H1 (cell line): ENCODE data around the gene UVRAG. TPM values are rescaled to one million over a fixed set of nuclear protein-coding genes. Genes with fewer than 3 reads are reported as not detected.

Experiments used
- polyA plus RNA-seq, 7 experiments: library from polyadenylated mRNA; depleted of rRNA in 3 of 7; stranded (reverse) in 5 of 7; unstranded in 2 of 7; fragments of >200 nt in 5 of 7; fragments of 200-250 nt in 2 of 7; gene quantifications; 1 replicate in 5 of 7; 2 replicates in 1 of 7; 4 replicates in 1 of 7; pipeline versions ENCODE4 v1.2.1 to v1.2.3, GENCODE V29; 2011 to 2013; ENCODE audit warnings: missing spikeins in 2 of 7, mixed read lengths in 2 of 7
- total RNA-seq: library from RNA; stranded (reverse); fragmentation: NEBNext Ultra II Directional; extraction: Animal tissue kit (Norgen Biotek cat#: 25700); gene quantifications from 2 replicates; pipeline ENCODE4 v1.2.1, GENCODE V29; 2021
- TF ChIP-seq, protein P1 (sequence below): fragments of 300-600 bp; sonication (generic); IDR thresholded peaks from 2 replicates; pipeline ENCODE4 v1.7.1; 2012; ENCODE audit warnings: low read length, moderate library complexity, mild to moderate bottlenecking, inconsistent platforms; ENCODE audit not compliant: insufficient replicate concordance

Gene UVRAG
- total and polyA plus RNA-seq, 2 of the 8 experiments (the other 6 are each of a cell fraction or from before 2014, with no cell fraction given), result 5.5 to 14.7 TPM

DNA sequence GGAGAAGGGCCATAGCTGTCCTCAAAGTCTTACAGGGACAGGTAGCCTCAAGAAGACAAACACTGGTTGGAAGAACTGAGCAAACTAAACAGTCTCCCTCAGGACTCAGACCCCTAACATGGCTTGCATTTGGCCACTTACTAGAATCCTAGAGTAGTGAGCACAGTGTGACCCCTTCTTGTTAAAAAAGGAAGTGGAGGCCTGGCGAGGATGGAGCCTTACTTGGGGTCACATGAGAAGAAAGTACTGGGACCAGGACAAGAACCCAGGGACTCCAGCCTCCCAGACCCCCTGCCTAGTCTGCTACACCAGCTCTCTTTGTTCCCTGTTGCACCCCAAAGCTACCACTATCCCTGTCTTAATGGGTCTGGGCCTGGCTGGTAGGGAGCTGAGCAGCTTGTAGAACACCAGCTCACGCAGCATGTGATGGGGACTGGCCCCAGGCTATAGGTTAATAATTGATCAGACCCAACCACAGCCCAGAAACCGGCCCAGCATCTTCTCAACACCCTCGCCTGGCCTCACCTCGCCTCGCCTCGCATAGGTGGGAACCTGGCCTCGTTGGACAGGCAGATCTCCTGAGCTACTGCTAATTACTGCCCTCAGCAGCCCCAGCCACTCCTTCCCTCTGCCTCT is 28.8 kb upstream of the UVRAG start (continued):
- TF ChIP-seq, protein P1, sequence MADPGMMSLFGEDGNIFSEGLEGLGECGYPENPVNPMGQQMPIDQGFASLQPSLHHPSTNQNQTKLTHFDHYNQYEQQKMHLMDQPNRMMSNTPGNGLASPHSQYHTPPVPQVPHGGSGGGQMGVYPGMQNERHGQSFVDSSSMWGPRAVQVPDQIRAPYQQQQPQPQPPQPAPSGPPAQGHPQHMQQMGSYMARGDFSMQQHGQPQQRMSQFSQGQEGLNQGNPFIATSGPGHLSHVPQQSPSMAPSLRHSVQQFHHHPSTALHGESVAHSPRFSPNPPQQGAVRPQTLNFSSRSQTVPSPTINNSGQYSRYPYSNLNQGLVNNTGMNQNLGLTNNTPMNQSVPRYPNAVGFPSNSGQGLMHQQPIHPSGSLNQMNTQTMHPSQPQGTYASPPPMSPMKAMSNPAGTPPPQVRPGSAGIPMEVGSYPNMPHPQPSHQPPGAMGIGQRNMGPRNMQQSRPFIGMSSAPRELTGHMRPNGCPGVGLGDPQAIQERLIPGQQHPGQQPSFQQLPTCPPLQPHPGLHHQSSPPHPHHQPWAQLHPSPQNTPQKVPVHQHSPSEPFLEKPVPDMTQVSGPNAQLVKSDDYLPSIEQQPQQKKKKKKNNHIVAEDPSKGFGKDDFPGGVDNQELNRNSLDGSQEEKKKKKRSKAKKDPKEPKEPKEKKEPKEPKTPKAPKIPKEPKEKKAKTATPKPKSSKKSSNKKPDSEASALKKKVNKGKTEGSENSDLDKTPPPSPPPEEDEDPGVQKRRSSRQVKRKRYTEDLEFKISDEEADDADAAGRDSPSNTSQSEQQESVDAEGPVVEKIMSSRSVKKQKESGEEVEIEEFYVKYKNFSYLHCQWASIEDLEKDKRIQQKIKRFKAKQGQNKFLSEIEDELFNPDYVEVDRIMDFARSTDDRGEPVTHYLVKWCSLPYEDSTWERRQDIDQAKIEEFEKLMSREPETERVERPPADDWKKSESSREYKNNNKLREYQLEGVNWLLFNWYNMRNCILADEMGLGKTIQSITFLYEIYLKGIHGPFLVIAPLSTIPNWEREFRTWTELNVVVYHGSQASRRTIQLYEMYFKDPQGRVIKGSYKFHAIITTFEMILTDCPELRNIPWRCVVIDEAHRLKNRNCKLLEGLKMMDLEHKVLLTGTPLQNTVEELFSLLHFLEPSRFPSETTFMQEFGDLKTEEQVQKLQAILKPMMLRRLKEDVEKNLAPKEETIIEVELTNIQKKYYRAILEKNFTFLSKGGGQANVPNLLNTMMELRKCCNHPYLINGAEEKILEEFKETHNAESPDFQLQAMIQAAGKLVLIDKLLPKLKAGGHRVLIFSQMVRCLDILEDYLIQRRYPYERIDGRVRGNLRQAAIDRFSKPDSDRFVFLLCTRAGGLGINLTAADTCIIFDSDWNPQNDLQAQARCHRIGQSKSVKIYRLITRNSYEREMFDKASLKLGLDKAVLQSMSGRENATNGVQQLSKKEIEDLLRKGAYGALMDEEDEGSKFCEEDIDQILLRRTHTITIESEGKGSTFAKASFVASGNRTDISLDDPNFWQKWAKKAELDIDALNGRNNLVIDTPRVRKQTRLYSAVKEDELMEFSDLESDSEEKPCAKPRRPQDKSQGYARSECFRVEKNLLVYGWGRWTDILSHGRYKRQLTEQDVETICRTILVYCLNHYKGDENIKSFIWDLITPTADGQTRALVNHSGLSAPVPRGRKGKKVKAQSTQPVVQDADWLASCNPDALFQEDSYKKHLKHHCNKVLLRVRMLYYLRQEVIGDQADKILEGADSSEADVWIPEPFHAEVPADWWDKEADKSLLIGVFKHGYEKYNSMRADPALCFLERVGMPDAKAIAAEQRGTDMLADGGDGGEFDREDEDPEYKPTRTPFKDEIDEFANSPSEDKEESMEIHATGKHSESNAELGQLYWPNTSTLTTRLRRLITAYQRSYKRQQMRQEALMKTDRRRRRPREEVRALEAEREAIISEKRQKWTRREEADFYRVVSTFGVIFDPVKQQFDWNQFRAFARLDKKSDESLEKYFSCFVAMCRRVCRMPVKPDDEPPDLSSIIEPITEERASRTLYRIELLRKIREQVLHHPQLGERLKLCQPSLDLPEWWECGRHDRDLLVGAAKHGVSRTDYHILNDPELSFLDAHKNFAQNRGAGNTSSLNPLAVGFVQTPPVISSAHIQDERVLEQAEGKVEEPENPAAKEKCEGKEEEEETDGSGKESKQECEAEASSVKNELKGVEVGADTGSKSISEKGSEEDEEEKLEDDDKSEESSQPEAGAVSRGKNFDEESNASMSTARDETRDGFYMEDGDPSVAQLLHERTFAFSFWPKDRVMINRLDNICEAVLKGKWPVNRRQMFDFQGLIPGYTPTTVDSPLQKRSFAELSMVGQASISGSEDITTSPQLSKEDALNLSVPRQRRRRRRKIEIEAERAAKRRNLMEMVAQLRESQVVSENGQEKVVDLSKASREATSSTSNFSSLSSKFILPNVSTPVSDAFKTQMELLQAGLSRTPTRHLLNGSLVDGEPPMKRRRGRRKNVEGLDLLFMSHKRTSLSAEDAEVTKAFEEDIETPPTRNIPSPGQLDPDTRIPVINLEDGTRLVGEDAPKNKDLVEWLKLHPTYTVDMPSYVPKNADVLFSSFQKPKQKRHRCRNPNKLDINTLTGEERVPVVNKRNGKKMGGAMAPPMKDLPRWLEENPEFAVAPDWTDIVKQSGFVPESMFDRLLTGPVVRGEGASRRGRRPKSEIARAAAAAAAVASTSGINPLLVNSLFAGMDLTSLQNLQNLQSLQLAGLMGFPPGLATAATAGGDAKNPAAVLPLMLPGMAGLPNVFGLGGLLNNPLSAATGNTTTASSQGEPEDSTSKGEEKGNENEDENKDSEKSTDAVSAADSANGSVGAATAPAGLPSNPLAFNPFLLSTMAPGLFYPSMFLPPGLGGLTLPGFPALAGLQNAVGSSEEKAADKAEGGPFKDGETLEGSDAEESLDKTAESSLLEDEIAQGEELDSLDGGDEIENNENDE, result no peak
